H9 (cell line): ENCODE results near the gene MPZL1. TPM values are rescaled to one million over a fixed set of nuclear protein-coding genes. Genes with fewer than 3 reads are reported as not detected.

Experiments used
- DNase-seq: peaks from one replicate; pipeline ENCODE4 v3.0.0-alpha.2; 2017
- H2AFZ ChIP-seq: one replicate; pipeline ENCODE4 v1.6.1; 2013; ENCODE audit warnings: mild to moderate bottlenecking, low read length, control low read depth, moderate library complexity
- H2AK5ac ChIP-seq: 2 replicates; pipeline ENCODE4 v1.6.1; 2013; ENCODE audit warnings: low read length, control low read depth, mixed read lengths; ENCODE audit not compliant: insufficient read length
- H2BK120ac ChIP-seq: one replicate; pipeline ENCODE4 v1.6.1; 2013; ENCODE audit warnings: low read depth, mild to moderate bottlenecking, low read length, control low read depth, inconsistent platforms; ENCODE audit not compliant: poor library complexity, severe bottlenecking
- H2BK12ac ChIP-seq: 2 replicates; pipeline ENCODE4 v1.6.1; 2013; ENCODE audit warnings: low read length, control low read depth, mixed read lengths, low read depth; ENCODE audit not compliant: insufficient read length
- H2BK15ac ChIP-seq: 2 replicates; pipeline ENCODE4 v1.6.1; 2013; ENCODE audit warnings: low read depth, low read length, control low read depth
- H2BK20ac ChIP-seq: one replicate; pipeline ENCODE4 v1.6.1; 2013; ENCODE audit warnings: low read depth, mild to moderate bottlenecking, low read length, control low read depth, inconsistent platforms; ENCODE audit not compliant: poor library complexity, severe bottlenecking
- H2BK5ac ChIP-seq: 2 replicates; pipeline ENCODE4 v1.6.1; 2013; ENCODE audit warnings: low read length, control low read depth, mixed read lengths; ENCODE audit not compliant: insufficient read length
- H3K14ac ChIP-seq: 2 replicates; pipeline ENCODE4 v1.6.1; 2013; ENCODE audit warnings: low read length, control low read depth; ENCODE audit not compliant: insufficient read depth
- H3K18ac ChIP-seq: 2 replicates; pipeline ENCODE4 v1.6.1; 2013; ENCODE audit warnings: low read depth, mild to moderate bottlenecking, mixed read lengths, low read length, control low read depth; ENCODE audit not compliant: insufficient read length
- H3K23ac ChIP-seq: 2 replicates; pipeline ENCODE4 v1.6.1; 2013; ENCODE audit warnings: low read length, control low read depth, mixed read lengths, low read depth; ENCODE audit not compliant: insufficient read length
- H3K23me2 ChIP-seq: 2 replicates; pipeline ENCODE4 v1.6.1; 2013; ENCODE audit warnings: low read depth, mild to moderate bottlenecking, mixed read lengths, low read length, control low read depth; ENCODE audit not compliant: insufficient read length, poor library complexity, severe bottlenecking
- H3K27ac ChIP-seq: 2 replicates; pipeline ENCODE4 v1.5.1; 2013; ENCODE audit warnings: low read length, control low read depth, mixed read lengths, low read depth; ENCODE audit not compliant: insufficient read length
- H3K27me3 ChIP-seq: 2 replicates; pipeline ENCODE4 v1.6.1; 2013; ENCODE audit warnings: low read length, control low read depth, inconsistent platforms; ENCODE audit not compliant: insufficient read depth
- H3K4ac ChIP-seq: 2 replicates; pipeline ENCODE4 v1.6.1; 2013; ENCODE audit warnings: low read depth, mild to moderate bottlenecking, control low read depth, inconsistent platforms, low read length, moderate library complexity
- H3K4me1 ChIP-seq: 2 replicates; pipeline ENCODE4 v1.6.1; 2013; ENCODE audit warnings: low read length, control low read depth, inconsistent platforms; ENCODE audit not compliant: insufficient read depth
- H3K4me2 ChIP-seq: 2 replicates; pipeline ENCODE4 v1.6.1; 2013; ENCODE audit warnings: low read length, control low read depth, mixed read lengths; ENCODE audit not compliant: insufficient read length, insufficient read depth
- H3K56ac ChIP-seq: 2 replicates; pipeline ENCODE4 v1.6.1; 2013; ENCODE audit warnings: low read depth, mild to moderate bottlenecking, mixed read lengths, low read length, control low read depth; ENCODE audit not compliant: insufficient read length
- H3K79me1 ChIP-seq: 2 replicates; pipeline ENCODE4 v1.6.1; 2013; ENCODE audit warnings: low read depth, mild to moderate bottlenecking, moderate library complexity, low read length, control low read depth, inconsistent platforms; ENCODE audit not compliant: insufficient read depth, poor library complexity, severe bottlenecking
- H3K79me2 ChIP-seq: 2 replicates; pipeline ENCODE4 v1.6.1; 2013; ENCODE audit warnings: low read length, control low read depth, inconsistent platforms; ENCODE audit not compliant: insufficient read depth
- H3K9ac ChIP-seq: 2 replicates; pipeline ENCODE4 v1.6.1; 2013; ENCODE audit warnings: low read length, control low read depth, mixed read lengths; ENCODE audit not compliant: insufficient read length; ENCODE audit errors: extremely low read depth
- H3K9me3 ChIP-seq: one replicate; pipeline ENCODE4 v1.6.1; 2013; ENCODE audit warnings: low read depth, low read length, inconsistent platforms; ENCODE audit not compliant: control insufficient read depth
- H3T11ph ChIP-seq: one replicate; pipeline ENCODE4 v1.6.1; 2013; ENCODE audit warnings: mild to moderate bottlenecking, low read length, control low read depth, inconsistent platforms
- H4K20me1 ChIP-seq: one replicate; pipeline ENCODE4 v1.6.1; 2013; ENCODE audit not compliant: control insufficient read depth, insufficient read length, insufficient read depth
- H4K5ac ChIP-seq: 2 replicates; pipeline ENCODE4 v1.6.1; 2013; ENCODE audit warnings: low read depth, mild to moderate bottlenecking, mixed read lengths, low read length, control low read depth; ENCODE audit not compliant: insufficient read length
- H4K8ac ChIP-seq: replicated peaks from 2 replicates; pipeline ENCODE4 v1.6.1; 2013; ENCODE audit warnings: low read length, control low read depth, mixed read lengths, low read depth; ENCODE audit not compliant: insufficient read length
- H4K91ac ChIP-seq: 2 replicates; pipeline ENCODE4 v1.6.1; 2013; ENCODE audit warnings: low read depth, mild to moderate bottlenecking, moderate library complexity, mixed read lengths, low read length, control low read depth; ENCODE audit not compliant: insufficient read length
- H3K27ac Mint-ChIP-seq, 3 experiments: 2 replicates in 2 of 3; 3 replicates in 1 of 3; pipeline ENCODE4 v1.8.0; 2020 to 2021; ENCODE audit warnings: mixed read lengths in 3 of 3, mild to moderate bottlenecking in 1 of 3, moderate library complexity in 1 of 3
- H3K27me3 Mint-ChIP-seq: 2 replicates; pipeline ENCODE4 v1.8.0; 2021; ENCODE audit warnings: low read depth, mild to moderate bottlenecking, moderate library complexity, mixed read lengths
- H3K36me3 Mint-ChIP-seq, 3 experiments: 2 replicates in 2 of 3; 3 replicates in 1 of 3; pipeline ENCODE4 v1.8.0; 2020 to 2021; ENCODE audit warnings: low read depth in 3 of 3, mixed read lengths in 3 of 3; ENCODE audit not compliant: insufficient read depth in 1 of 3
- H3K4me1 Mint-ChIP-seq, 2 experiments: 2 replicates each; pipeline ENCODE4 v1.8.0; 2020; ENCODE audit warnings: mixed read lengths in 2 of 2
- H3K4me3 Mint-ChIP-seq, 2 experiments: 2 replicates in 1 of 2; 3 replicates in 1 of 2; pipeline ENCODE4 v1.8.0; 2020 to 2021; ENCODE audit warnings: mild to moderate bottlenecking in 2 of 2, mixed read lengths in 2 of 2, moderate library complexity in 1 of 2
- H3K9me3 Mint-ChIP-seq, 2 experiments: 2 replicates in 1 of 2; 3 replicates in 1 of 2; pipeline ENCODE4 v1.8.0; 2020; ENCODE audit warnings: mild to moderate bottlenecking in 2 of 2, mixed read lengths in 2 of 2, moderate library complexity in 1 of 2
- WGBS: extraction: QIAGEN DNeasy Blood & Tissue Kit; methylation state at CpG from one replicate; pipeline ENCODE4 v1.1.7; 2013; ENCODE audit warnings: missing lambda C conversion rate, low lambda C conversion rate, mixed read lengths; ENCODE audit not compliant: insufficient read length; ENCODE audit errors: extremely low coverage; 5-methylcytosine and 5-hydroxymethylcytosine counted together
- total RNA-seq: library from RNA; stranded (reverse); gene quantifications from 2 replicates; pipeline ENCODE4 v1.2.1, GENCODE V29; 2021
- TF ChIP-seq, protein P1 (sequence below): fragments of 200-600 bp; sonication (generic); conservative IDR thresholded peaks from 3 replicates; pipeline ENCODE4 v1.8.0; 2021; ENCODE audit warnings: antibody characterized with exemption, mild to moderate bottlenecking

The MPZL1 gene
- total RNA-seq, 1 experiment from 2014 or later, result 60.7 TPM

DNA sequence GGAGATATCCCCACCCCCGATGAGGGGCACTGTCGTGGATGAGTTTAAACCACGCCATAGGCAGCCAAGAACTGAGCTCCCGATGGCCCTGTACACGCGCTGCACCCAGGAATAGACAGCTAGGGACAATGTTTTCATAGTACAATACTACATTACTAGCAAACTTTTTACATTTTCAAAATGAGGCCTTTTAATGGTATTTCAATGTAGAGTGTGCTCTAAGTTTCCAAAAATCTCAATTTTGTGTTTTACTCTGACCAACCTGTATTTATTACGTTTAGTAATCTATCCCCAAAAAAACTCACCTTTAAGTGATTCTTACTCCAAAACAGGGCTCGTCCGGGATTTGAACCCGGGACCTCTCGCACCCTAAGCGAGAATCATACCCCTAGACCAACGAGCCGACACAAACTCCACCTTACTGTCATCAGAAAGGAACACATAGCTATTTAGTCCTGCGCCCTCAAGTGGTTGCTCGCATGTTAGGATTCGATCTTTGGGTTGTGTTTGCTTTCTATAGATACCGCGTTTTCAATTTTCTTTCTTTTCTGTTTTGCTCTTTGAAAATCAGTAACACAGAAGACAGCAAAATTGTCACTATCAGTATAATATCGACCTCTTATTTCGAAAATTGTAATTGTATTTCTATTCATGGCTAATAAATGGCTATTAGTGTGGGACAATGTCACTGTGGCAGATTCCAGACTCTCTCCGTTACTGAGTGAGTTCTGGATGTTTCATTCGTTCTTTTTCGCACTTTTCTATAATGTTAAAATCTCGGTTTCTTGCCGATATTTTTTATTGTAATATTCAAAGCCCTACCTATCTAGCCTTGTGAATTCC, 6.4 kb upstream of the MPZL1 start:
- no peak overlapping the region for H4K8ac ChIP-seq
- H3K4me3 Mint-ChIP-seq, result peak overlapping the region; percentile 87 to 89
- H2BK5ac ChIP-seq, result no peak overlapping the region
- 0 out of 2 replicates have a peak, but pooled peaks cover 4% of the 10 kb centered on the region for H3K4me1 ChIP-seq
- no peaks in the 10 kb centered on the region for H3K79me2 ChIP-seq
- peaks cover 27% of the 10 kb centered on the region for H3K27me3 Mint-ChIP-seq
- H3K9ac ChIP-seq, result peak overlapping the region; percentile 59
- H2AFZ ChIP-seq, result peak overlapping the region; percentile 17
- H3T11ph ChIP-seq, result no peak overlapping the region
- H3K9me3 Mint-ChIP-seq, result peaks cover 2 to 7% of the 10 kb centered on the region in 2 experiments; a peak in 2 of 5 replicates
- H3K4me1 Mint-ChIP-seq, result peaks cover 22 to 30% of the 10 kb centered on the region in 2 experiments
- no peak overlapping the region for H2BK120ac ChIP-seq
- H3K4ac ChIP-seq, result no peak overlapping the region
- TF ChIP-seq, protein P1, sequence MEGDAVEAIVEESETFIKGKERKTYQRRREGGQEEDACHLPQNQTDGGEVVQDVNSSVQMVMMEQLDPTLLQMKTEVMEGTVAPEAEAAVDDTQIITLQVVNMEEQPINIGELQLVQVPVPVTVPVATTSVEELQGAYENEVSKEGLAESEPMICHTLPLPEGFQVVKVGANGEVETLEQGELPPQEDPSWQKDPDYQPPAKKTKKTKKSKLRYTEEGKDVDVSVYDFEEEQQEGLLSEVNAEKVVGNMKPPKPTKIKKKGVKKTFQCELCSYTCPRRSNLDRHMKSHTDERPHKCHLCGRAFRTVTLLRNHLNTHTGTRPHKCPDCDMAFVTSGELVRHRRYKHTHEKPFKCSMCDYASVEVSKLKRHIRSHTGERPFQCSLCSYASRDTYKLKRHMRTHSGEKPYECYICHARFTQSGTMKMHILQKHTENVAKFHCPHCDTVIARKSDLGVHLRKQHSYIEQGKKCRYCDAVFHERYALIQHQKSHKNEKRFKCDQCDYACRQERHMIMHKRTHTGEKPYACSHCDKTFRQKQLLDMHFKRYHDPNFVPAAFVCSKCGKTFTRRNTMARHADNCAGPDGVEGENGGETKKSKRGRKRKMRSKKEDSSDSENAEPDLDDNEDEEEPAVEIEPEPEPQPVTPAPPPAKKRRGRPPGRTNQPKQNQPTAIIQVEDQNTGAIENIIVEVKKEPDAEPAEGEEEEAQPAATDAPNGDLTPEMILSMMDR, result peak; percentile 95
- H3K56ac ChIP-seq, result no peak overlapping the region
- H3K79me1 ChIP-seq, result no peaks in the 10 kb centered on the region
- H3K18ac ChIP-seq, result no peak overlapping the region
- H4K5ac ChIP-seq, result no peak overlapping the region
- H4K91ac ChIP-seq, result no peak overlapping the region
- H3K23me2 ChIP-seq, result peaks cover 5% of the 10 kb centered on the region
- H2BK20ac ChIP-seq, result no peak overlapping the region
- no peaks in the 10 kb centered on the region; the same call in 1 of the 2 replicates for H3K27me3 ChIP-seq
- H2AK5ac ChIP-seq, result no peak overlapping the region
- H2BK15ac ChIP-seq, result no peak overlapping the region
- no peaks in the 10 kb centered on the region for H4K20me1 ChIP-seq
- no peak overlapping the region for H3K23ac ChIP-seq
- no peak overlapping the region for H2BK12ac ChIP-seq
- no peak overlapping the region for H3K27ac ChIP-seq
- no peak overlapping the region for H3K14ac ChIP-seq
- H3K4me2 ChIP-seq, result peak overlapping the region; percentile 49
- H3K36me3 Mint-ChIP-seq, result peaks cover 0 to 2% (median 0%) of the 10 kb centered on the region in 3 experiments; a peak in 2 of 7 replicates
- WGBS, result no CpG with 5 or more reads among the region's 26 CpGs
- no peaks in the 10 kb centered on the region for H3K9me3 ChIP-seq
- H3K27ac Mint-ChIP-seq, result peak overlapping the region; percentile 55 to 83 (median 69); a peak in 5 of 7 replicates
- DNase-seq, result peak; percentile 85
